GM12878 (cell line): Measurements from ENCODE around the gene RNASE2.
"Not testable (repeated sequence)": the region's sequence is repeated elsewhere in the genome, so short reads cannot be mapped to it uniquely, and the experiment has no call there.

Experiments used
- BCL3 ChIP-seq: IDR thresholded peaks from 2 replicates; pipeline ENCODE4 v1.6.1; 2011; ENCODE audit warnings: borderline replicate concordance, low read depth, mild to moderate bottlenecking, moderate library complexity, low read length; ENCODE audit not compliant: insufficient read depth, poor library complexity, severe bottlenecking
- BRCA1 ChIP-seq: IDR thresholded peaks from 2 replicates; pipeline ENCODE4 v1.6.1; 2011; ENCODE audit warnings: low read depth, low read length, improper control_type of control experiment
- CTCF ChIP-seq, 3 experiments: IDR thresholded peaks in 2 of 3; conservative IDR thresholded peaks in 1 of 3; 2 replicates each; pipeline ENCODE4 v1.5.1; 2011; ENCODE audit warnings: low read depth in 3 of 3, low read length in 3 of 3, mild to moderate bottlenecking in 3 of 3, control low read depth in 2 of 3, moderate library complexity in 2 of 3, inconsistent platforms in 1 of 3, mixed read lengths in 1 of 3; ENCODE audit not compliant: control insufficient read depth in 2 of 3, insufficient read depth in 1 of 3; ENCODE audit errors: extremely low read depth in 1 of 3
- EGR1 ChIP-seq, 2 experiments: IDR thresholded peaks; 1 replicate in 1 of 2; 2 replicates in 1 of 2; pipeline ENCODE4 v1.6.1; 2011 to 2012; ENCODE audit warnings: low read depth in 2 of 2, low read length in 2 of 2, borderline replicate concordance in 1 of 2, mild to moderate bottlenecking in 1 of 2, moderate library complexity in 1 of 2
- IRF3 ChIP-seq: fragments of 450-650 bp; IDR thresholded peaks from 2 replicates; pipeline ENCODE4 v1.6.1; 2014; ENCODE audit warnings: mild to moderate bottlenecking
- PML ChIP-seq: IDR thresholded peaks from 2 replicates; pipeline ENCODE4 v1.6.1; 2012; ENCODE audit warnings: low read length, inconsistent platforms
- REST ChIP-seq: IDR thresholded peaks from 2 replicates; pipeline ENCODE4 v1.6.1; 2012; ENCODE audit warnings: mild to moderate bottlenecking, low read depth, low read length

DNA sequence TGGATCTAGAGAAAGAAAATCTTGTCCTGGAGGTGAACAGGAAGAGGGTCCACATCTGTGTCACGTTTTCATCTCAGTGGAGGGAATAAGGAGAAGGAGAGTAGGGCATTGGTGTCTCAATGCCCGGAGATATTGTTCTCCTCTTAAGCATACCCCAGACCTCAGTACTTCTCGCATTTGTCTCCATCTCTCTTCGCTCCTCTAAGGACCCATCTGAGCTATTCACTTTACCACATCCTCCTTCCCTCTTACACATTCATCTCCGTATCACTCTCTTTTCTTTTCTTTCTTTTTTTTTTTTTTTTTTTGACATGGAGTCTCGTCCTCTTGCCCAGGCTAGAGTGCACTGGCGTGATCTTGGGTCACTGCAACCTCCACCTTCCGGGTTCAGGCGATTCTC is 8.6 kb upstream of the RNASE2 start:
- TF ChIP-seq CTCF (IDR thresholded peaks at IDR 0.05 in 2 of 3, conservative IDR thresholded peaks at IDR 0.05 in 1 of 3; ENCODE audit: control insufficient read depth in 2 of 3, extremely low read depth in 1 of 3, insufficient read depth in 1 of 3, low read depth in 3 of 3, low read length in 3 of 3); IRF3; EGR1 (IDR thresholded peaks at IDR 0.05; ENCODE audit: borderline replicate concordance in 1 of 2, low read depth in 2 of 2, low read length in 2 of 2); REST; BCL3; PML; BRCA1: not testable (repeated sequence)
